ENCODE results near the gene CACNB4.
"Not testable (repeated sequence)": the region's sequence is repeated elsewhere in the genome, so short reads cannot be mapped to it uniquely, and the experiment has no call there.

Gene CACNB4

GRCh38 chr2:152016181-152017120, 82.4 kb downstream of the CACNB4 start:
- FAIRE-seq = no peak

GRCh38 chr2:152015552-152015951, 83.3 kb downstream of the CACNB4 start:
- FAIRE-seq = no peak

DNA sequence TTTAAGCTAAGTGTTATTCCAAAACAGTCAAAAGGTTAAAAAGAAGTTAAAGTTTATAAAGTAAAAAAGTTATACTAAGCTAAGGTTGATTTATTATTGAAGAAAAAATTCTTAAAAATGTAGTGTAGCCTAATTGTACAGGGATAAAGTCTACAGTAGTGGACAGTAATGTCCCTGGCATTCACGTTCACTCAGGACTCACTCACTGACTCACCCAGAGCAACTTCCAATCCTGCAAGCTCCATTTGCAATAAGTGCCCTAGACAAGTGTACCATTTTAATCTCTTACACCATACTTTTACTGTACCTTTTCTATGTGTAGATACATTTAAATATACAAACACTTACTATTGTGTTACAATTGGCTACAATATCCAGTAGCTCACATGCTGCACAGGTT, 86.1 kb downstream of the CACNB4 start:
- FAIRE-seq = no peak

GRCh38 chr2:152011724-152012123, 87.1 kb downstream of the CACNB4 start:
- FAIRE-seq = no peak

DNA sequence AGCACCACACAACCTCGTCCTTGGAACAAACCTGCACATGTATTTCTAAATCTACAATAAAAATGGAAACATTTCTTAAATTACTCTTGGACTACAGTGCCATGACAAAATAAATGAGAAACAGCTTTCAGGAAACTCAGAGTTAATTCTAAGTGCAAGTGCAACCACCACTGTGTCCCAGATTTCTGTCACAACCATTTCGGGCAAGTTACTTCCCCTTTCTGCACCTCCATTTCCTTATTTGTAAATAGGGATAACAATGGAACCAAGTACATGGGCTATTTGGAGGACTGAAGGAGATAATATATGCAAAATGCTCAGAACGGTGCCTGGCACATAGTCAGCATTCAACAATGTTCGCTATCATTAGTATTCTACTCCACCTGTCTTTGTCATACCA, 93.2 kb downstream of the CACNB4 start:
- FAIRE-seq = no peak

DNA sequence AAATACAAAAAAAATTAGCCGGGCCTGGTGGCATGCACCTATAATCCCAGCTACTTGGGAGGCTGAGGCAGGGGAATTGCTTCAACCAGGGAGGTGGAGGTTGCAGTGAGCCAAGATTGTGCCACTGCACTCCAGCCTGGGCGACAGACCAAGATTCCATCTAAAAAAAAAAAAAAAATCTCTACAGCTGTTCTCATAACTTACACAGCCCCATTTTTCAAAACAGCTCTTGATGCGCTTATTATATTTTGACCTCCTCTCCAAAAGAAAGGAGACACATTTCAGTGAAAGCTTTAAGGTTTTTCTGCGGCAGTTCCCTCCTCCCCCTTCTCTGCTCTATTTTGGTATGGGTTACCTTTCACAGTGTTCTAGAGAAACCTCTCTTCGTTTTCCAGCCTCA, 95.6 kb downstream of the CACNB4 start:
- not testable (repeated sequence) for FAIRE-seq

GRCh38 chr2:151999053-151999452, 99.8 kb downstream of the CACNB4 start:
- no peak for FAIRE-seq

- no peak for FAIRE-seq
Measured at GRCh38 chr2:151996243-151997003, 102.4 kb downstream of the CACNB4 start.

- FAIRE-seq = no peak
Measured at GRCh38 chr2:151995161-151995557, 103.7 kb downstream of the CACNB4 start.

DNA sequence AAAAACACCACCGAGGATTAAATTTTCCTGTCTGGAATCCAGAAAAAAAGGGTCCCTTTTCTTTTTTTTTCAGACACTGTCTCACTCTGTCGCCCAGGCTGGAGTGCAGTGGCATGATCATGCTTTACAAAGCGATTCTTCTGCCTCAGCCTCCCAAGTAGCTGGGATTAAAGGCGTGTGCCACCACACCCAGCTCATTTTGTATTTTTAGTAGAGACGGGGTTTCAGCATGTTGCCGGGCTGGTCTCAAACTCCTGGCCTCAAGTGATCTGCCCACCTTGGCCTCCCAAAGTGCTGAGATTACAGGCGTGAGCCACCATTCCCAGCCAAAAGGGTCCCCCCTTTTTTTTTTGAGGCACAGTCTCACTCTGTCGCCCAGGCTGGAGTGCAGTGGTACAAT, 104.7 kb downstream of the CACNB4 start:
- FAIRE-seq = not testable (repeated sequence)

GRCh38 chr2:151991010-151991409, 107.8 kb downstream of the CACNB4 start:
- no peak for FAIRE-seq

DNA sequence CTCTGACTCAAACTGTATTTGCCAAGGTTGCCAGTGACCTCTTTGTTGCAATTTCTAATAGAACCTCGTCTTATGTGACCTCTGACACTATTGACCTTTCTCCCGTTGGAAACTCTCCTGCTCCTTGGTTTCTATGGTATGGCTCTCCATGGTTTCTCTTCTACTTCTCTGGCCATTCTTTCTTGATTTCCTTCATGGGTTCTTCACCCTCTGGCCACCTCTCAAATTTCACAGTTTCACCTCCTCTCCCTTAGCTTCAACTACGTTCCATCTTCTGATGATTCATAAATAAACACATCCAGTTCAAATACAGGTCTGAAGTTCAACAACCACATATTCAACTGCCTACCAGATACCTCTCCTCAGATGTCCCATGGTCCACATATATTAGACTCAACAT, 109.5 kb downstream of the CACNB4 start:
- no peak for FAIRE-seq

GRCh38 chr2:151987484-151987883, 111.4 kb downstream of the CACNB4 start:
- no peak for FAIRE-seq

DNA sequence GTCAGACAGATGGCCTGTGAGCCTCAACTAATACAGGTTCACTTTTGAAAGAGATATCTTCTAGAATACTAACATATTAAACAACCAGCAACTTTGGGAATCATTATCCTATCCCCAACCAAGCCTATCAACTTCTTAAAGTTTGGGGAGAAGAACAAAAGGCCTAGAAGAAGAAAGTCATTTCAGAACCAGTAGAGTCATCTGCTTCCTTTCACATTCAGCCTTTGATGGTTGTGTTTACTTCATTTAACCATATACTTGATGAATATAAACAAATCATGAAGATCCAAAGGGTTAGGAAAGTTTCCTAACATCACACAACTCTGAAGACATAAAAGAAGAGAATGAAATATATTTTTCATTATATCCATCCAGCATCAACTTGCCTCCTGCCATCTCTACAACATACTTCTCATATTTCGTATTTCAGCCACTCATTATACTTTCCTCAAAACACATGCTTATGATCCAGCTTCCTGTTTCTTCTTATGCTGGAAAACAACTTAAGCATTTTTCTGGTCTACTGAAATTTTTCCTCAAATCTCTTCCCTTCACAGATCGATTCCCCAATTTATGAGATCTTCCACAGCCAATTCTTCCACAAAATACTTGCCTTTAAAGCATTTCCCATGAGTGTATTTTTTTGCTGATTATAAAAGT, 114.3 kb downstream of the CACNB4 start:
- FAIRE-seq = no peak

GRCh38 chr2:151983221-151983620, 115.6 kb downstream of the CACNB4 start:
- no peak for FAIRE-seq

DNA sequence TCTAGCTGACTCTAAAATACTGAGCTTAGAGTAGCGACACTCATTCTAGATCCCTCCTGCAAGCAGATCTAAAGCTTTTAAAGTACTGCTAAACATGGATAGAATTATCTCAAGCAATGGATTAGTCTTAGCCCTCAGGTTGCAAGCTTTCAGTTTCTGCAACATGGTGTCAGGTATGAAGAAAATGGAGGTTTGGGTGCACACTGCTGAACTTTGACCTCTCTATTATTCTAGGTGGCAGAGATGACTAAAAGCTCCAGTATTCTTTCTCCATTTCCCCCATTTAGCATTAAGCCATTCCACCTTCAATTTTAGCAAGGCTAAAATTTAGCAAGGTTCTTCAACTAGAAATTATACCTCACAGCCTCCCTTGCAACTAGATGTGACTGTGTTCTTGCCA, 117.0 kb downstream of the CACNB4 start:
- no peak for FAIRE-seq

- no peak for FAIRE-seq
Measured at GRCh38 chr2:151979694-151980093, 119.2 kb downstream of the CACNB4 start.

GRCh38 chr2:151978709-151979108, 120.1 kb downstream of the CACNB4 start:
- FAIRE-seq = no peak

- FAIRE-seq = no peak
Measured at GRCh38 chr2:151977631-151978030, 121.2 kb downstream of the CACNB4 start.

DNA sequence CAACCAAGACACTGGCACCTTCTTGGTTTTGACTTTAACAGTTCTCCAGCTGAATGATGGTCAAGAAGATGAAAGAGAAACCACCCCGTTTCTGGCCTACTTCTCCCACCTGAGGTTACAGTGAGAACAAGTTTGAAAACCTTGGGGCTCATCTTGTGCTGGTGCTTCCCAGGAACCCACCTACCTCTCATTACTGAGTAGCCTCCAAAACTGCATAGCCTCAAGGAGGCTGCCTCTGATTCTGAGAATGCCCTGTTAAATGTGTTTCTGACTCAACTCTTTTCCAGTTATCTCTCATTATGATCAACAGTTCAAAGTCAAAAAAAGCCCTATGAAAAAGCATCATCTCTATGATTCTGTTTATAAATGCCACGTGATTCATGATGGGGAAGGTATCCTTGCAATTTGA, 121.9 kb downstream of the CACNB4 start:
- FAIRE-seq = no peak

GRCh38 chr2:151975460-151976414, 123.1 kb downstream of the CACNB4 start:
- FAIRE-seq = no peak

- no peak for FAIRE-seq
Measured at GRCh38 chr2:151974988-151975387, 123.9 kb downstream of the CACNB4 start.

GRCh38 chr2:151973901-151974199, 125.0 kb downstream of the CACNB4 start:
- FAIRE-seq = no peak
